Mesodermal cell (in vitro differentiated cells): ENCODE measurements around the gene IL1RAPL2.

Experiments
- H3K27ac ChIP-seq: 2 replicates; pipeline ENCODE4 v1.7.0; 2013; ENCODE audit warnings: mild to moderate bottlenecking, low read depth, low read length, moderate library complexity; ENCODE audit not compliant: severe bottlenecking
- H3K36me3 ChIP-seq: 2 replicates; pipeline ENCODE4 v1.7.1; 2013; ENCODE audit warnings: mild to moderate bottlenecking, low read length, moderate library complexity; ENCODE audit not compliant: control insufficient read depth, insufficient read depth
- H3K4me1 ChIP-seq: one replicate; pipeline ENCODE4 v1.7.1; 2013; ENCODE audit warnings: mild to moderate bottlenecking, low read length; ENCODE audit not compliant: insufficient read depth, control insufficient read depth, poor library complexity, severe bottlenecking
- H3K4me3 ChIP-seq: 2 replicates; pipeline ENCODE4 v1.7.0; 2013; ENCODE audit warnings: low read length, control low read depth, mild to moderate bottlenecking; ENCODE audit not compliant: insufficient read depth, poor library complexity, severe bottlenecking; ENCODE audit errors: extremely low read depth
- H3K9me3 ChIP-seq: 2 replicates; pipeline ENCODE4 v1.7.1; 2013; ENCODE audit warnings: mild to moderate bottlenecking, low read length, moderate library complexity; ENCODE audit not compliant: control insufficient read depth
- WGBS, 2 experiments: methylation state at CpG; one replicate each; pipeline ENCODE4 v1.1.5; 2013; ENCODE audit warnings: missing lambda C conversion rate in 2 of 2; ENCODE audit not compliant: insufficient coverage in 2 of 2; 5-methylcytosine and 5-hydroxymethylcytosine counted together

The IL1RAPL2 gene

GRCh38 chrX:105263801-105264200 is 697.8 kb downstream of the IL1RAPL2 start:
- H3K4me3 ChIP-seq = no peak overlapping the region

GRCh38 chrX:105265093-105265492 is 699.1 kb downstream of the IL1RAPL2 start:
- H3K9me3 ChIP-seq = no peaks in the 10 kb centered on the region
- no peak overlapping the region for H3K27ac ChIP-seq
- H3K36me3 ChIP-seq = no peaks in the 10 kb centered on the region
- no peaks in the 10 kb centered on the region for H3K4me1 ChIP-seq
- H3K4me3 ChIP-seq = no peak overlapping the region
- WGBS, 2 experiments = no CpG with 5 or more reads among the region's 3 CpGs

More at GRCh38 chrX:105263801-105264200, 697.8 kb downstream of the IL1RAPL2 start:
- WGBS, 2 experiments = 100% methylated on average over 1 of the region's 1 CpG
- no peak overlapping the region for H3K27ac ChIP-seq
- no peaks in the 10 kb centered on the region for H3K9me3 ChIP-seq
- no peaks in the 10 kb centered on the region for H3K4me1 ChIP-seq
- no peaks in the 10 kb centered on the region for H3K36me3 ChIP-seq

- no CpG with 5 or more reads among the region's 1 CpG for WGBS, 2 experiments
- Histone ChIP-seq H3K27ac (no peak overlapping the region), H3K4me3 (no peak overlapping the region), H3K4me1 (no peaks in the 10 kb centered on the region), H3K36me3 (no peaks in the 10 kb centered on the region), H3K9me3 (no peaks in the 10 kb centered on the region)
Measured at GRCh38 chrX:105266456-105266855, 700.5 kb downstream of the IL1RAPL2 start.

GRCh38 chrX:105267167-105267566 is 701.2 kb downstream of the IL1RAPL2 start:
- WGBS, 2 experiments = 83 to 86% methylated on average over 1 of the region's 2 CpGs
- Histone ChIP-seq H3K4me1 (no peaks in the 10 kb centered on the region), H3K4me3 (no peak overlapping the region), H3K9me3 (no peaks in the 10 kb centered on the region), H3K36me3 (no peaks in the 10 kb centered on the region), H3K27ac (no peak overlapping the region)

GRCh38 chrX:105269386-105269785 is 703.4 kb downstream of the IL1RAPL2 start:
- Histone ChIP-seq H3K27ac (no peak overlapping the region), H3K4me1 (no peaks in the 10 kb centered on the region), H3K4me3 (no peak overlapping the region), H3K9me3 (no peaks in the 10 kb centered on the region), H3K36me3 (no peaks in the 10 kb centered on the region)
- WGBS, 2 experiments = no CpG with 5 or more reads among the region's 2 CpGs

GRCh38 chrX:105273326-105273725 is 707.3 kb downstream of the IL1RAPL2 start:
- WGBS, 2 experiments = no CpG with 5 or more reads among the region's 1 CpG
- H3K4me1 ChIP-seq = no peaks in the 10 kb centered on the region

GRCh38 chrX:105274091-105274490 is 708.1 kb downstream of the IL1RAPL2 start:
- Histone ChIP-seq H3K27ac (no peak overlapping the region), H3K4me1 (no peaks in the 10 kb centered on the region), H3K9me3 (no peaks in the 10 kb centered on the region), H3K36me3 (no peaks in the 10 kb centered on the region), H3K4me3 (no peak overlapping the region)
- 100% methylated on average over 2 of the region's 2 CpGs; no CpG with 5 or more reads in 1 of the 2 experiments for WGBS, 2 experiments

More at GRCh38 chrX:105273326-105273725, 707.3 kb downstream of the IL1RAPL2 start:
- H3K27ac ChIP-seq = no peak overlapping the region
- H3K4me3 ChIP-seq = no peak overlapping the region
- H3K9me3 ChIP-seq = no peaks in the 10 kb centered on the region
- H3K36me3 ChIP-seq = no peaks in the 10 kb centered on the region

GRCh38 chrX:105277132-105277531 is 711.1 kb downstream of the IL1RAPL2 start:
- no CpG with 5 or more reads among the region's 1 CpG for WGBS, 2 experiments
- Histone ChIP-seq H3K4me3 (no peak overlapping the region), H3K27ac (no peak overlapping the region), H3K4me1 (no peaks in the 10 kb centered on the region), H3K36me3 (no peaks in the 10 kb centered on the region), H3K9me3 (no peaks in the 10 kb centered on the region)

- Histone ChIP-seq H3K27ac (no peak overlapping the region), H3K4me3 (no peak overlapping the region), H3K36me3 (no peaks in the 10 kb centered on the region), H3K4me1 (no peaks in the 10 kb centered on the region), H3K9me3 (no peaks in the 10 kb centered on the region)
- no CpG with 5 or more reads among the region's 1 CpG for WGBS, 2 experiments
Measured at GRCh38 chrX:105282077-105282476, 716.1 kb downstream of the IL1RAPL2 start.

- H3K4me1 ChIP-seq = no peaks in the 10 kb centered on the region
- H3K36me3 ChIP-seq = no peaks in the 10 kb centered on the region
- H3K9me3 ChIP-seq = no peaks in the 10 kb centered on the region
- no peak overlapping the region for H3K27ac ChIP-seq
- WGBS, 2 experiments = 83 to 93% methylated on average over 1 to 3 of the region's 3 CpGs
- H3K4me3 ChIP-seq = no peak overlapping the region
Measured at GRCh38 chrX:105297041-105297440, 731.0 kb downstream of the IL1RAPL2 start.

- Histone ChIP-seq H3K36me3 (no peaks in the 10 kb centered on the region), H3K4me3 (no peak overlapping the region), H3K9me3 (no peaks in the 10 kb centered on the region), H3K27ac (no peak overlapping the region), H3K4me1 (no peaks in the 10 kb centered on the region)
- no CpG with 5 or more reads among the region's 1 CpG for WGBS, 2 experiments
Measured at GRCh38 chrX:105299286-105299685, 733.3 kb downstream of the IL1RAPL2 start.
